DMS79 (cell line): Measurements from ENCODE around the gene CSTA.
"Not testable (repeated sequence)": the region's sequence is repeated elsewhere in the genome, so short reads cannot be mapped to it uniquely, and the experiment has no call there.

Source experiments
- DNase-seq: peaks from one replicate; lab custom pipeline; 2025; lab: John Stamatoyannopoulos, UW

Gene CSTA

DNA sequence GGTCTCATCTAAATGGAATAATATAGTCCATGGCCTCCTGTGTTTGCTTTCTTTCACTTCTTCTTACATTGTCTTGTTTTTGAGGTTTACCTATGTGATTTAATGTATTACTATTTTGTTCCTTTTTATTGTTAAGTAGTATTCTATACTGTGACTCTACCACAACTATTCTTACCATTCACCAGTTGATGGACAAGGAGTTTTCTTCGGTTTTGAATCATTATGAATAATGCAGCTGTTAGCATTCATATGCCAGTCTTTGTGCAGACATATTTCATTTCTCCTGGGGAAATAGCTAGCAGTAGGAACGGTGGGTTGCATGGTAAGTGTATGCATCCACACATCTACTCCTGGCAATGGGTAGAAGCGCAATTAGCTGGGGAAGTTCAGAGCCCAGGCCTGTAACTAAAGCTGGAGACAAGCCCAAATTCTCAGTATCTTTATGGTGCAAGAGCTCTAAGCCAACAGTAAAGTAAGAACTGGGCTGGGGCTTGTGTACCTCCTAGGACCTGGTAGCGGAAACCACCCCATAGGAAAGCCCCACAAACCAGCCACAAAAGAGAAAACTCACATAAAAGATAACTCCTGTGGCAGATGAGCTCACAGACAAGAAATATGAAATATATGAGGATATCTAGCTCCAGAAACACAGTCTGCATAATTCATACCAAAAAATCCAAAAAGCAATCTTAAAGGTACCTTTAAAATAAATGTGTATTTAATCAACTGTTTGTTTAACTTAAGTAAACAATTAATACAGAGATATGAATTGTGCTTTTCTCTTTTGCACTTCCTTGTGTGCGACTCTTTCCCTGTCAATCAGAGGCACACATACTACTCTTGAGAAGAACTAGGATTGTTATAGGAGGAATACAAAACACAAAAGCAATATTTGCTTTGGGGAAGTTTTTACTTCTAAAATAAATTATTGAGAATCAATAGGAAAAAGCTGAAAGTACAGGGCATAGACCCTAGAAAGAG lies 2.7 kb upstream of the CSTA start:
- DNase-seq = no peak

GRCh38 chr3:122325769-122326168 lies 721 bp downstream of the CSTA start:
- no peak for DNase-seq

DNA sequence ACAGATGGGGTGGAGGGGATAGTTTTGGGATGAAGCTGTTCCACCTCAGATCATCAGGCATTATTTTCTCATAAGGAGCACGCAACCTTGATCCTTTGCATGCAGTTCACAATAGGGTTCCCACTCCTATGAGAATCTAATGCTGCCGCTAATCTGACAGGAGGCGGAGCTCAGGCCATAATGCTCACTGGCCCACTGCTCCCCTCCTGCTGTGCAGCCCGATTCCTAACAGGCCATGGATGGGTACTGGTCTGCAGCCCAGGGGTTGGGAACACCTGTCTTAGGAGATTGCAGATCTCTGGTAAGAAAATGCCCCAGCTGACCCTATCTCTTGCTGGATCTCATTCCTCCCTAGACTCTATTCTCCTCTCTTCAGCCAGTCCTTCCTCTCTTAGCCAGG lies 6.8 kb downstream of the CSTA start:
- no peak for DNase-seq

DNA sequence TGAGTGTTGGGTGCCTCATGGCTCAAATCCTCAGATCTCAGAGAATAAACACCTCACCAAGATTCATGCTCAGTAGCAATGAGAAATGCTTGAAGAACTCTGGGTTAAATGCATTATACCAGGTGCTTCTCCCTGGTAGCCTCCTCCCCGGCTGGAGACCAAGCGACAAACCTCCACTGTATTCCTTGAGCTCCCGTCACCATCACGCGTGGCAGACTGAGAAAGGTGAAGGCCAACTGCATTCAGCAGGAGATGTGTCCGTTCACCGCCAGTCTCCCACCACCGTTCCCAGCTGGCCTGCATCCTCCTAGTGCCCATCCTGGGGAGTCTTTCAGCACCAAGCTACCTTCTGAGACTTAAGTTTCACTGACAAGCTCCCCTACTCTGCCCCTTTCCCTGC lies 7.5 kb downstream of the CSTA start:
- no peak for DNase-seq

- no peak for DNase-seq
Measured at GRCh38 chr3:122342803-122343202, 17.8 kb downstream of the CSTA start.

- no peak for DNase-seq
Measured at GRCh38 chr3:122343654-122344053, 18.6 kb downstream of the CSTA start.

DNA sequence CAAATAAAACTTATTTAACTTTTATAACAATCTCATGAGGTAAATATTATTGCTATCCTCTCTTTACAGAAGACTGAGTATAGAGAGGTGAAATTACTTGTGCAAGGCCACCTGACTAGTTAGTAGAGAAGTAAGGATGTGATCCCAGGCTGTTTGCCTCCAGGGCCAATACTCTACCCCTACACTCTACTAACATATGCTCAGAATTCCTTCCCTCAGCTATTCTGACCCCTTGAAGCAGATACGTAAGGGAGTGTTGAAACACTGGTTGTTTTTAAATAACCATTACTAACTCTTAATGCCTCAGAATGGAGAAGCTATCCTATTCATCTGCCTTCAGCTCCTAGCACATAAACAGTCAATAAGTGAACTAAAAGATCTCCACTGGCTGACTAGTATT lies 24.1 kb downstream of the CSTA start:
- no peak for DNase-seq

GRCh38 chr3:122350814-122351418 lies 25.9 kb downstream of the CSTA start:
- no peak for DNase-seq

- no peak for DNase-seq
Measured at GRCh38 chr3:122351612-122352011, 26.6 kb downstream of the CSTA start.

DNA sequence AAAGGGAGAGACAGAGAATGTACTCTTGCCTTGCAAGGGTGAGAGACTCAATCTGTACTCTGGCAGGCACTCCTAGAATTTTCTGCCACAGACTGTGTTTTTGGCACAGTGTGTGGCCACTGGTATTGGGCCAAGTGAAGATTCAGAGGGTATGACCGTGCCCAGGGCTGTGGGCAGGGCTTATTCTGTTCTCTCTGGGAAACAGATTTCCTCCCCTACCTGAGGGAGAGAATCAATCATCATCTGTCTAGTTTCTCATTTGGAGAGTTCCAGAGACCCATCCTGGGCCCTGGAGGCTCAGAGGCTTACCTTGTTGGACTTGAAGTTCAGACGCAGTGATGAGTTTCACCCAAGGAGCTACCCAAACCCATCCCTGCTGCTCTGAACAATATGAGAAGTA lies 28.2 kb downstream of the CSTA start:
- DNase-seq = no peak

GRCh38 chr3:122353893-122354401 lies 28.9 kb downstream of the CSTA start:
- DNase-seq = no peak

DNA sequence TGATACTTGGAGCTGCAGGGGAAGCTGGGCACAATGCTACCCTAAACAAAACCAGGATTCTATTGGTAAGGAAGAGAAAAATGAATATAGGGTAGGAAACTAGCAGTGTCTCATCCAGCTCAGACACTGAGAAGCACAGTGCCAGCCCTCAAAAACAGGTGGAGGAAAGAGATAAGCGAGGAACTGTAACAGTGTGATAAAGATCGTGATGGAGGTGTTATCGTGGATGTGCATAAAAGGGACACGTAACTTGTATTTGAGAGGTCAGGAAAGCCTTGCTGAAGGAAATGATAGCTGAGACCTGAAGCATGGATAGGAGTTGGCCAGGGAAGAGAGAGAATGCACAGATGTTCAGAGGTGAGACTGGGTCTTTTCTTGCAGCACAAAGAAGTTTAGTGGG lies 30.6 kb downstream of the CSTA start:
- no peak for DNase-seq

DNA sequence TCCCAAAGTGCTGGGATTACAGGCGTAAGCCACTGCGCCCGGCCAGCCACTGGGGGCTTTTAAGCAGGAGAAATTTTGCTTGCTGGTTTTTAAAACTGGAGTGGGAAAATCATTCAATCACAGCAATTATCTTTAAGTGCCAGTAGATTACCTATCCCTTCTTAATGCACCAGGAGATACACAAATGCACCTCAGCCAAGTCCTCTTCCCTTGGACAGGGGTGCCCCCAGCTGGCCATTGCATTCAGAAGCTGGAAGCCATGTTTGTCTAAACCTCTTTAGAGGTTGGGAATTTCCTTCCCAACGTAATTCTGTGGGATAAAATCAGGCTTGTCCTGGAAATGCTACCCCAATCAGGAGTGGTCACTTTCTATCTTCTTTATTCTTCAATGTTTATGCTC lies 31.4 kb downstream of the CSTA start:
- DNase-seq = peak; percentile 21

GRCh38 chr3:122357828-122358702 lies 33.0 kb downstream of the CSTA start:
- no peak for DNase-seq

DNA sequence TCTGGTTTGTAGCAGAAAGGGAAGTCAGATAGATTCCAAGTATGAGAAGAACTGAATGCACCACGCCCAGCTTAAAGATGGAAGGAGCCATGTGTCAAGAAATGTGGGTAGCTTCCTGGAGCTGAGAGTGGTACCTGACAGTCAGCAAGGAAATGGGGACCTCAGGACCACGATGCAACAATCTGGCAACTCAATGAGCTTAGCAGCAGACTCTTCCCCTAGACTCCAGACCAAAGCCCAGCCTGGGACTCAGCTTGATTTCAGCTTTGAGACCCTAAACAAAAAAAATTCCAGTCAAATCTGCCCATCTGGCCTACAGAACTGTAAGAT lies 33.6 kb downstream of the CSTA start:
- no peak for DNase-seq

DNA sequence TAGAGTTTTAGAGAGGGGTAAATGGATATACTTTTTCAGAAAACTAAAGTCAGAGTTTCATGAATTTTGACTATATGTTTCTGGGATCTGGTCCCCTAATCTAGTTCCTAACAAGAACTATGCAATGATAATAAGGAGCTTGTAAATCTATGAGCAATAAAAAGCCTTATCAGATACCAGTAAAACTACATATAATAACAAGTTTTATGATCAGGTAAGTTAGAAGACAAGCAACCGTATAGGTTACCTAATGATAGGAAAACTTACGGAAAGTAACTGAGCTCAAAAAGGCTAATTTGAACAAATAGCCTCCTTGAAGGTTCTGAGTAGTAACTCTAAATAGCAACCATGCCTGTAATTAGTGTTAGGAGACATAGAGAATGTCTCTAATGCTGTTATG lies 37.0 kb downstream of the CSTA start:
- DNase-seq = no peak

DNA sequence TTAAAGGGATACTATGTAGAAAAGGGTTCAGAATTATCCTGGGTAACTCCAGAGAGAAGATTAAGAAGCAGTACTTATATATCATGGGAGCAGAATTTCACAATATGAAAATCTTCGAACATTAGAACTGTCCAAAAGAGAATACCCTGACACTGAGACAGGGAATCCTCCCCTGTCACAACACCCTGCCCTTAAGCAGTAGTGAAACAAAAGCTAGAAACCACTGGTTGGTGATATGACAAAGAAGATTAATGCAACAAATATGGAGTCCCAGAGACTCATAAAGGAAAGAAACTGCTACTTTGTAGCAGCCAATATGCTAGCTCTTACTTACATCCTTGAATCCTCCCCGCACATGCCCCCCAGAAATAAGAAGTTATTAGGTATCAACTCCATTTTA lies 39.4 kb downstream of the CSTA start:
- no peak for DNase-seq

DNA sequence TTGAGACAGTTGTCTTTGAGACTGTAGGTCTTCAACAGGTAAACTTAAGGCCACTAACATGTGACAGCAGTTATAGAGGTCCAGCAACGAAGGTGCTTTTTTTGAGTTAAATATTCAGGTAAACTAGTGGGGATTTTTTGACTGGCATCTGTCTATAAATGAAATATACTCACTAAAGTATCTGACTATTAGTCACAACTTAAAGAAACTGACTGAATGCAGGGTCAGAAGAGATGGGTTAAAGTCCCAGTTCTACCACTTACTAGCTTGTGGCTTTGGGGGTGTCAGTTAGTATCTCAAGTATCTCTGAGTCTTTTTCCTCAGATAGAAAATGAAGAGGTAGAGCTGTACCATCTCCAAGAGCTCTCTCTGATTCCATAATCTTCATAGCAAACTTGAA lies 40.0 kb downstream of the CSTA start:
- no peak for DNase-seq

DNA sequence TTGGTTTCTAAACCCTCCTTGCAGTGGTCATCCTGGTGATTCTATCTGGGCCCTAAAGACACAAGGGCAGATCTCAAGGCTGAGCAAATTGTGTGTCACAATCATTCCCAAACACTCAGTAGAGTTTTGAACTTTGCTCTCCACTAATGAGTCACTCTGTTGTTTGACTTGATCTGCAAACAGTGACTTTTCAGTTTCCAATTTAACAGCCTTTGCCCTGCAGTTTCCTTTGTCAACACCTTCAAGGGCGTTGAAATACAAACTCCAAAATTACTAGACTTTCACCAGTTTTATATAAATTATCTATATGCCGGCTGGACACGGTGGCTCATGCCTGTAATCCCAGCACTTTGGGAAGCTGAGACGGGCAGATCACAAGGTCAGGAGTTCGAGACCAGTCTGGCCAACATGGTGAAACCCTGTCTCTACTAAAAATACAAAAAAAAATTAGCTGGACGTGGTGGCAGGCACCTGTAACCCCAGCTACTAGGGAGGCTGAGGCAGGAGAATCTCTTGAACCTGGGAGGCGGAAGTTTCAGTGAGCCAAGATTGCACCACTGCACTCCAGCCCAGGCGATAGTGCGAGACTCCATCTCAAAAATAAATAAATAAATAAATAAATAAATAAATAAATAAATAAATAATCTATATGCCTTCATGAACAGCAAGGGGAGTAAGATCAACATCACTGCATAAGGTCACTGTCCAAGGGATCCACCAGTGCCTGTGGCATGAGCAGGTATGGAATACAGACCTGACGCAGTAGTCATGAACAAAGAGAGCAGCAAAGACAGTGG lies 40.7 kb downstream of the CSTA start:
- not testable (repeated sequence) for DNase-seq

DNA sequence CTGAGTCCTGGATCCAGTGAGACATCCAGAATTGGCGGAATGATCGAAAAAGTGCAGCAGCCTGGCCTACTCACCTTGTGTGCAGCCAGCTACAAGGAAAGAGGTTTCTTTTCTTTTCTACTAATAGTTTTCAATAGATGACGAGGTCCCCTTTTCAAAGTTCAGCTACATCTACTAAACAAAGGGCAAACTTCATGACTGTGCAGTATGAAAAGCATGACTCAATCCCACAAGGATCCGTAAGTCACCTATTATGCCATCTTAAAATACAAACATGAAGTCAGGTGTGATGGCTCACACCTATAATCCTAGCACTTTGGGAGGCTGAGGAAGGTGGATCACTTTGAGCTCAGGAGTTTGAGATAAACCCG lies 41.3 kb downstream of the CSTA start:
- DNase-seq = no peak

- DNase-seq = no peak
Measured at GRCh38 chr3:122374034-122374433, 49.0 kb downstream of the CSTA start.

DNA sequence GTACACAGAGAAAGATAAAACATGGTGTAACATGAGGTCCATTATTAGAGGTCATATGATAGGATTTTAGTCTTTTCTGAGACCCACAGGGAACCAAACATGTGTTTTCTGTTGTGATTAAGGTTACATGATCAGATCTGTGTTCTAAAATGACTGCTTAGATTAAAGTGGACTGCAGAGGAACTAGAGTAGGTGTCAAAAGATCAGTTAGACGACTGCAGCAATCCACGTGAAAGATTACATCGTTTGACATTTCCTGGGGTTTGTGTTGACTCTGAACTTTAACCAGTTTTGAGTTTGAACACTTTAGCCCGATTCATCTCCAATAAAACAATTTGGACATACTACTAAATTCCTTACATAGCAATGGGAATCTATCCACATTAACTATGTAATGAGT lies 52.9 kb downstream of the CSTA start:
- no peak for DNase-seq
